Measurements from ENCODE around the gene CCDC6. TPM values are rescaled to one million over a fixed set of nuclear protein-coding genes. Genes with fewer than 3 reads are reported as not detected.
"Not testable (repeated sequence)": the region's sequence is repeated elsewhere in the genome, so short reads cannot be mapped to it uniquely, and the experiment has no call there.

CCDC6 gene
- total RNA-seq, 4 donors from 2014 or later: 65.5 to 104 (median 76.2) TPM

DNA sequence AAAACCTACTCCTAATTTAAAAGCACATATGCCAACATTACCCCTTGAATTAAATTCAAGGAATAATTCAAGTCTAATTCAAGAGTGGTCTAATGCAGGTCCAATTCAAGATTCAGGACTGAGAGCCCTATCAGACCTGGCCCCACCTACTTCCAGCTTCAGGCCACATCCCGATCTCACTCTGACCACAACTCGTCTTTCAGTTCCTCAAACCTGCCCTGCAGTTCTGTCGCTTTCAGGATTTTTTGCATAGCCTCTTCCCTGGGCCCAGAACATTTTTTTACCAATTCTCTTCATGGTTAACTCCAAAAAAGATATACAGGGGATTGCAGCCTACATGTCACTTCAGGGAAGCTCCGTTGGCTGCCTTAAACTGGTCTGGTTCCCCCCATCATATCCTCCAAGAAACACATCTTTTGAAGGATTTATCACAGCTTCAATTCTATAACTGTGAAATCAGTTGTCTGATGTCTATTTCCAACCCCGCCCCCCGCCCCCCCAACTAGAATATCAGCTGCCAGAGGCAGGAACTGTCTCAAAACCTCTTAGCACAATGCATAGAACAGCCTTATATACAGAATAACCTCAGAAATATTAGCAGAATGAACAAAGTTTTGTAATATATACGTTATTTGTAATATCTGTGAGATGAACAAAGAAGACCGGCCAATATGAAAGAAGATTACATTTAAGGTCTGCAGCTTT is 20.8 kb downstream of the CCDC6 start:
- TF ChIP-seq, protein P1, sequence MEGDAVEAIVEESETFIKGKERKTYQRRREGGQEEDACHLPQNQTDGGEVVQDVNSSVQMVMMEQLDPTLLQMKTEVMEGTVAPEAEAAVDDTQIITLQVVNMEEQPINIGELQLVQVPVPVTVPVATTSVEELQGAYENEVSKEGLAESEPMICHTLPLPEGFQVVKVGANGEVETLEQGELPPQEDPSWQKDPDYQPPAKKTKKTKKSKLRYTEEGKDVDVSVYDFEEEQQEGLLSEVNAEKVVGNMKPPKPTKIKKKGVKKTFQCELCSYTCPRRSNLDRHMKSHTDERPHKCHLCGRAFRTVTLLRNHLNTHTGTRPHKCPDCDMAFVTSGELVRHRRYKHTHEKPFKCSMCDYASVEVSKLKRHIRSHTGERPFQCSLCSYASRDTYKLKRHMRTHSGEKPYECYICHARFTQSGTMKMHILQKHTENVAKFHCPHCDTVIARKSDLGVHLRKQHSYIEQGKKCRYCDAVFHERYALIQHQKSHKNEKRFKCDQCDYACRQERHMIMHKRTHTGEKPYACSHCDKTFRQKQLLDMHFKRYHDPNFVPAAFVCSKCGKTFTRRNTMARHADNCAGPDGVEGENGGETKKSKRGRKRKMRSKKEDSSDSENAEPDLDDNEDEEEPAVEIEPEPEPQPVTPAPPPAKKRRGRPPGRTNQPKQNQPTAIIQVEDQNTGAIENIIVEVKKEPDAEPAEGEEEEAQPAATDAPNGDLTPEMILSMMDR (IDR thresholded peaks at IDR 0.05): no peak
- TF ChIP-seq POLR2A (IDR thresholded peaks at IDR 0.05): no peak
- WGBS, 2 donors: 65% methylated on average over 7 to 8 of the region's 8 CpGs
- intact Hi-C loops (cut with DNase I; ENCODE audit: low total_unique reads): no loop called here
- no peak for DNase-seq (ENCODE audit: low spot score in 2 of 2)
- H3K4me3 ChIP-seq (ENCODE audit: low read depth, poor library complexity, severe bottlenecking): no peak overlapping the region

DNA sequence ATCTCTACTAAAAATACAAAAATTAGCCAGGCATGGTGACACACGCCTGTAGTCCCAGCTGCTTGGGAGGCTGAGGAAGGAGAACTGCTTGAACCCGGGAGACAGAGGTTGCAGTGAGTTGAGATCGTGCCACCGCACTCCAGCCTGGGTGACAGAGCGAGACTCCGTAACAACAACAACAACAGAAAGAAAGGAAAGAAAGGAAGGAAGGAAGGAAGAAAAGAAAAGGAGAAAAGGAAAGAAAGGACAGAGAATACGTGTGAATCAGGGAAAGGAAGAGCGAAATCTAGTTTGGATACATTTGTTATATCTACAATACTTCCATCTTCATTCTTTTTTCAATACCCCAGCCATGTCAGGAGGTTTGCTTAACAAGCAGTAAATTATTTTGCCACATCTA is 21.5 kb downstream of the CCDC6 start:
- 94 to 95% methylated on average over 8 of the region's 8 CpGs for WGBS, 2 donors
- intact Hi-C loops (cut with DNase I; ENCODE audit: low total_unique reads); DNase-seq (ENCODE audit: low spot score in 2 of 2); H3K4me3 ChIP-seq (ENCODE audit: low read depth, poor library complexity, severe bottlenecking): not testable (repeated sequence)

DNA sequence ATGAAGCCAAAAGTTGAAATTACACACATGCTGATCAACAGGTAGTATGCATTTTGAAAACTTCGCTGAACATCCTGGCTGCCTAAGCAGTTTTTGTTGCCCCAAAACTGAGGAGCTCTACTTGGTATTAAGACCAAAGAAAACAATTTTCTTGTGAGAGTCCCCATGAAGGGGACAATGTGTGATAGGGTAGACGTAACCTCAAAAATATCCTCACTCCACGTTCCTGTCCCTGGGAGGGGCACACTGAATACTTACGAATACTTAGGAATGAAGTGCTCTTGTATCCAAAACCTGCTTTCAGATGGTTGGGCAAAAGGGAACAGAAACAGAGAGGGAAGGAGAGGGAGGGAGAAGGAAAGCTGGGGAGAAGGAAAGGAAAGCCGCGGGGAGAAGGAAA is 24.7 kb downstream of the CCDC6 start:
- TF ChIP-seq POLR2A (IDR thresholded peaks at IDR 0.05): no peak
- TF ChIP-seq, protein P1 (IDR thresholded peaks at IDR 0.05): no peak
- DNase-seq (ENCODE audit: low spot score in 2 of 2): no peak
- H3K4me3 ChIP-seq (ENCODE audit: low read depth, poor library complexity, severe bottlenecking): no peak overlapping the region
- intact Hi-C loops (cut with DNase I; ENCODE audit: low total_unique reads): no loop called here
- WGBS, 2 donors: 65 to 68% methylated on average over 5 of the region's 6 CpGs

DNA sequence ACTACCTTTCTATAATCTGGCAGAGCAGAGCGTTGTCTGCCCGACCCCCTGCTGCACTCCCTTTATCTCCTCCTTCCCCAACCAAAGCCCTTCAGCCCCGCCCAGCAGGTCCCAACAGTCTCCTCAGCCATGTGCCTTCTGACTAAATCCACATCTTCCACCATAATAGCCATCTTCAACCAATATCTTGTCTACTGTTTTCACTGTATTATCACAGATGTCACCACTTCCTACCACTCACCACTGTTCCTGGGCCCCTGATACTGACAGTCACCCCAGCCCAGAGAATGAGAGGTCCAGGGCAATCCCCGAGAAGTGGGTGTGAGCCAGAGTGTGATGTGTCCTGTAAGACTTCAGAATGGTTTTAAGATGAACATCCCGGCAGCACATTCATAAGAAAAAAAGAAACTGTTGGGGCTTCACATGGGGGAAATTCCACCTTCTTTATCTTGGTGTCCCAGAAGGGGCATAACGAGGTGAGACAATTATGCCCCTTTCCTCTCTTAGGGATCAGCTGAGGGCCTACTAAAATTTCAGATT is 25.3 kb downstream of the CCDC6 start:
- intact Hi-C loops (cut with DNase I; ENCODE audit: low total_unique reads): no loop called here
- TF ChIP-seq, protein P1 (IDR thresholded peaks at IDR 0.05): no peak
- TF ChIP-seq POLR2A (IDR thresholded peaks at IDR 0.05): no peak
- WGBS, 2 donors: 79 to 82% methylated on average over 5 of the region's 6 CpGs
- DNase-seq (ENCODE audit: low spot score in 2 of 2): no peak
- H3K4me3 ChIP-seq (ENCODE audit: low read depth, poor library complexity, severe bottlenecking): no peak overlapping the region

DNA sequence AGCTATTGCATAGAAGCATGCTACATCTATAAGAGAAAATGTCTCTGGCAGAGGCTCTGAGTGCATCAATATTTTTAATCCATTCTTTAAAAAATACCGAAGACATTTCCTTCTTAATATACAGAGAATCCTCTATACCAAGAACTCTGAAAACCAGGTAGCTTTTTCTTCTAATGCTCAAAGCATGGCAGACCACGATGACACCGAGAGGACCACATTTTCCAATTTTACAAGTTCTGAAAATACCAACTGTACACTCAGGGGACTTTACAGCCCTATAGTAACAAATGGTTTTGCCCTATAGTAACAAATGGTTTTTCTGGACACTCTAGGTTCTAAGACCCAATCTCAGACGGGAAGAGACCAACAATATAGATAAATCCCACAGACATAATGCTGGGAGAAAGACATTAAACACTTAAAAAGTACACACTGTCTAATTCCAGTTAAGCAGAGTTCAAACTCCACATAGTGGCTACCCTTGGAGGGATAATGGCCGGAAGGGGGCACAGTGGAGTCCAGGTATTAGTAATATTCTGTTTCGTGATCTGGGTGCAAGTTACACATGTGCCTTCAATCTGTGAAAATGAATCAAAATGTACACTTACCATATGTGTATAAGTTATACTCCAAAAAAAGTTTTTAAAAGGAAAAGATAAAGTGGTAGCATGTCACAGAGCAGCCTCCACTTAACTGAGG is 26.2 kb downstream of the CCDC6 start:
- no peak for DNase-seq (ENCODE audit: low spot score in 2 of 2)
- no peak for TF ChIP-seq POLR2A (IDR thresholded peaks at IDR 0.05)
- TF ChIP-seq, protein P1 (IDR thresholded peaks at IDR 0.05): no peak
- WGBS, 2 donors: 75 to 78% methylated on average over 6 of the region's 6 CpGs
- intact Hi-C loops (cut with DNase I; ENCODE audit: low total_unique reads): no loop called here
- no peak overlapping the region for H3K4me3 ChIP-seq (ENCODE audit: low read depth, poor library complexity, severe bottlenecking)

DNA sequence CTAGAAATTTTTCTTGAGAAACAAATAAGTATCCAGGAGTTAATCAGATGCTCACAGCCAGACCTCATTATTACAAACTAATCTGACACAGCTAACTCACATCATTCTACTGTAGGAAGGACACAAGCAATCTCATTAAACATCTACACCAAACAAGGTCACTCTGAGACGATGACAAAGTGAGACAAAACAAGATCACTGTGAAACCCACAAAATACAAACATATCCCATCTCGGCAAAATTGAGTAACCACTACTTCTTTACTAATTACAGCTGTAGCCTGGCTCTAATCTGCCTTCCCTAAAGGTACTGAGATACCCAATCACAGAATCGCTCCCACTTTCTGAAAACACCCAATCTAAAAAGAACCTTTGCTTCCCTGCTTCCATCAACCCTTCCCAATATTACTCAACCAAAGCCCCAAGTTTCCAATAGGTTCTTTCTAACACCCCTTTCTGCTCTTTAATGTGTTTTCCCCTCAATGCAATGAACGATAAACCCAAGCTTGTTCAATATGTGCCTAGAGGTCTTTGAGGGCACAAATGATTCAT is 26.9 kb downstream of the CCDC6 start:
- H3K4me3 ChIP-seq (ENCODE audit: low read depth, poor library complexity, severe bottlenecking): no peak overlapping the region
- no peak for TF ChIP-seq POLR2A (IDR thresholded peaks at IDR 0.05)
- TF ChIP-seq, protein P1 (IDR thresholded peaks at IDR 0.05): no peak
- WGBS, 2 donors: 54 to 63% methylated on average over 4 of the region's 4 CpGs
- intact Hi-C loops (cut with DNase I; ENCODE audit: low total_unique reads): no loop called here
- DNase-seq (ENCODE audit: low spot score in 2 of 2): no peak

Data from lower leg skin (tissue), 4 donors.